ENCODE data around the gene SPACA6.

- TF ChIP-seq CTCF (conservative IDR thresholded peaks at IDR 0.05; ENCODE audit: low read length), result no peak
- TF ChIP-seq EZH2phosphoT487 (IDR thresholded peaks at IDR 0.05; ENCODE audit: borderline replicate concordance), result no peak
Measured at GRCh38 chr19:51687791-51688670, 5.1 kb upstream of the SPACA6 start.
